Measurements from ENCODE around the gene TRMT112. TPM values are rescaled to one million over a fixed set of nuclear protein-coding genes. Genes with fewer than 3 reads are reported as not detected.
A peak's percentile ranks its signal among the peaks of the same experiment; 100 is the strongest.

The TRMT112 gene
- total and polyA plus RNA-seq, 7 donors: 78.1 to 311 (median 125) TPM

DNA sequence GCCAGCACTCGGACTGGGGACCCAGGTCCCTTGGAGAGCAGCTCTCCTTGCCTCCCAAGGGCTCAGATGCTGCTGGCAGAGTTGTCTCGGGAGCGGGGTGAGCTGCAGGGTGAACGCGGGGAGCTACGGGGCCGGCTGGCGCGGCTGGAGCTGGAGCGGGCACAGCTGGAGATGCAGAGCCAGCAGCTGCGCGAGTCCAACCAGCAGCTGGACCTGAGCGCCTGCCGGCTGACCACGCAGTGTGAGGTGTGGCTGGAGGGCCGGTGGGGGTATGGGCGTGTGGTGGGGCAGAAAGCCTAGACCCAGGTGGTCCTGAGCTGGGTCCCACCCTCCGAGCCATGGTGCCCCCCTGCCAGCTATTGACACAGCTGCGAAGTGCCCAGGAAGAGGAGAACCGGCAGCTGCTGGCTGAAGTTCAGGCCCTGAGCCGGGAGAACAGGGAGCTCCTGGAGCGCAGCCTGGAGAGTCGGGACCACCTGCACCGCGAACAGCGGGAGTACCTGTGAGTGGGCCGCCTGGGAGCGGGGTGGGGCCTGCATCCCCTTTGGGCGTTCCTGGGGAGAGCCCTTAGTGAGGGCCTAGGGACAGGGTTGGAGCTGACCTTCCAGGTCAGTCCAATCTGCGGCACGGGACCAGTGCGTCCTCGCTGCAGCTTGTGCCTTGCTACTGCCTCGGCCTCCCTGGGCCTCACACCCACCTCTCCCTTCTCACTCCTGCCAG lies 35.8 kb upstream of the TRMT112 start:
- no peak for ATAC-seq
- Histone ChIP-seq H3K27ac (no peak overlapping the region), H3K27me3 (ENCODE audit: insufficient read depth in 3 of 3, low read length in 2 of 3) (peaks cover 0 to 9% (median 3%) of the 10 kb centered on the region in 3 donors), H3K36me3 (ENCODE audit: insufficient read depth in 1 of 2, low read depth in 1 of 2) (no peaks in the 10 kb centered on the region), H3K4me3 (no peak overlapping the region), H3K9me3 (no peaks in the 10 kb centered on the region), H3K4me1 (peaks cover under 1% of the 10 kb centered on the region)
- DNase-seq: no peak
- intact Hi-C loops (cut with DNase I): no loop called here
- TF ChIP-seq, protein P1, sequence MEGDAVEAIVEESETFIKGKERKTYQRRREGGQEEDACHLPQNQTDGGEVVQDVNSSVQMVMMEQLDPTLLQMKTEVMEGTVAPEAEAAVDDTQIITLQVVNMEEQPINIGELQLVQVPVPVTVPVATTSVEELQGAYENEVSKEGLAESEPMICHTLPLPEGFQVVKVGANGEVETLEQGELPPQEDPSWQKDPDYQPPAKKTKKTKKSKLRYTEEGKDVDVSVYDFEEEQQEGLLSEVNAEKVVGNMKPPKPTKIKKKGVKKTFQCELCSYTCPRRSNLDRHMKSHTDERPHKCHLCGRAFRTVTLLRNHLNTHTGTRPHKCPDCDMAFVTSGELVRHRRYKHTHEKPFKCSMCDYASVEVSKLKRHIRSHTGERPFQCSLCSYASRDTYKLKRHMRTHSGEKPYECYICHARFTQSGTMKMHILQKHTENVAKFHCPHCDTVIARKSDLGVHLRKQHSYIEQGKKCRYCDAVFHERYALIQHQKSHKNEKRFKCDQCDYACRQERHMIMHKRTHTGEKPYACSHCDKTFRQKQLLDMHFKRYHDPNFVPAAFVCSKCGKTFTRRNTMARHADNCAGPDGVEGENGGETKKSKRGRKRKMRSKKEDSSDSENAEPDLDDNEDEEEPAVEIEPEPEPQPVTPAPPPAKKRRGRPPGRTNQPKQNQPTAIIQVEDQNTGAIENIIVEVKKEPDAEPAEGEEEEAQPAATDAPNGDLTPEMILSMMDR (IDR thresholded peaks at IDR 0.05): no peak
- WGBS, 3 donors: 23 to 43% (median 40%) methylated on average over 26 to 34 of the region's 34 CpGs

DNA sequence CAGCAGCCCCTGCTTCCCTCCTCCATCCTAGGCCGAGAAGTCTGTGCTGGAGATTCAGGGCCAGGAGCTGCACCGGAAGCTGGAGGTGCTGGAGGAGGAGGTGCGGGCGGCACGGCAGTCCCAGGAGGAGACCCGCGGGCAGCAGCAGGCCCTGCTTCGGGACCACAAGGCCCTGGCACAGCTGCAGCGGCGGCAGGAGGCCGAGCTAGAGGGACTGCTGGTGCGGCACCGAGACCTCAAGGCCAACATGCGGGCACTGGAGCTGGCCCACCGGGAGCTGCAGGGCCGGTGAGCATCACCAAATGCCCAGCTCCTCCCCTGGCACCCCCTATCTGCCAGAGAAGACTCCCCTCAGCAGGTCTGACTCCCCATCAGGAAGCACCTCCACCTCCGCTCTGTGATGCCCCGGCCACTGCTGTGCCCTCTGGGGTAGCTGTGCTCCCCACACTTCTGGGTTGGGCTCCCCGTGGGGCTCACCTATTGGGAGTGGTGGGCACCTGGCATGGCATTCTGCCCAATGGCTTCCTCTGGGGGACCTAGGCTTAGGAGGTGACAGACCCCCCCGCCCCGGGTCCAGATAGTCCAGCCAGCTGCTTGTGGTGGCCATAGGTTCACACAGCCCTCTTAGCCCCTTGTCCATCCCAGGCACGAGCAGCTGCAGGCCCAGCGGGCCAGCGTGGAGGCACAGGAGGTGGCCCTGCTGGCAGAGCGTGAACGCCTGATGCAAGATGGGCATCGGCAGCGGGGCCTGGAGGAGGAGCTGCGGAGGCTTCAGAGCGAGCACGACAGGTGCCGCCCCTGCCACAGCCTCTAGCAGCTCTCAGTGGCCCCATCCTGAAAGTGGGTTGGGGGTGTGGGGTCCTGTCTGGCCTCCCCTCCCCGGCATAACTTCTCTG lies 35.0 kb upstream of the TRMT112 start:
- TF ChIP-seq, protein P1 (IDR thresholded peaks at IDR 0.05): no peak
- ATAC-seq (no peak), DNase-seq (peak in 1 of 2 donors; percentile 57)
- no peaks in the 10 kb centered on the region for H3K36me3 ChIP-seq (ENCODE audit: insufficient read depth in 1 of 2, low read depth in 1 of 2)
- intact Hi-C loops (cut with DNase I): no loop called here
- H3K9me3 ChIP-seq: no peaks in the 10 kb centered on the region
- H3K4me3 ChIP-seq: no peak overlapping the region
- WGBS, 3 donors: 49 to 62% (median 62%) methylated on average over 28 to 33 of the region's 33 CpGs
- H3K4me1 ChIP-seq: no peaks in the 10 kb centered on the region
- peaks cover 0 to 9% (median 3%) of the 10 kb centered on the region in 3 donors for H3K27me3 ChIP-seq (ENCODE audit: insufficient read depth in 3 of 3, low read length in 2 of 3)
- no peak overlapping the region for H3K27ac ChIP-seq

DNA sequence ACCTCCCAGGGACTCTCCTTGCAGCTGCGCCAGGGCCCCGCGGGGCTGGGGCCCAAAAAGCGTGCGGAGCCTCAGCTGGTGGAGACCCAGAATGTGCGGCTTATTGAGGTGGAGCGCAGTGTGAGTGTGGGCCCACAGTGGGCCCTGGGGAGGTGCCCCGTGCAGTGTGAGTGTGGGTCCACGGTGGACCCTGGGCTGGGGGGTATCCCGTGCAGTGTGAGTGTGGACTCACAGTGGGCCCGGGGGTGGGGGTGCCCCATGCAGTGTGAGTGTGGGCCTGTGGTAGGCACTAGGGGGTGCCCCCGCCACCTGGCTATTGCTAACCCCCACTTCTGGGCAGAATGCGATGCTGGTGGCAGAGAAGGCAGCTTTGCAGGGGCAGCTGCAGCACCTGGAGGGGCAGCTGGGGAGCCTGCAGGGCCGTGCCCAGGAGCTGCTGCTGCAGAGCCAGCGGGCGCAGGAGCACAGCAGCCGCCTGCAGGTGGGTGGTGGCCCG lies 33.8 kb upstream of the TRMT112 start:
- Histone ChIP-seq H3K4me1 (no peaks in the 10 kb centered on the region), H3K27ac (no peak overlapping the region), H3K36me3 (ENCODE audit: insufficient read depth in 1 of 2, low read depth in 1 of 2) (no peaks in the 10 kb centered on the region), H3K9me3 (no peaks in the 10 kb centered on the region), H3K27me3 (ENCODE audit: insufficient read depth in 3 of 3, low read length in 2 of 3) (peaks cover 0 to 9% (median 3%) of the 10 kb centered on the region in 3 donors), H3K4me3 (no peak overlapping the region)
- no peak for DNase-seq
- intact Hi-C loops (cut with DNase I): no loop called here
- TF ChIP-seq, protein P1 (IDR thresholded peaks at IDR 0.05): no peak
- WGBS, 3 donors: 87 to 95% (median 94%) methylated on average over 14 to 18 of the region's 18 CpGs
- ATAC-seq: no peak

DNA sequence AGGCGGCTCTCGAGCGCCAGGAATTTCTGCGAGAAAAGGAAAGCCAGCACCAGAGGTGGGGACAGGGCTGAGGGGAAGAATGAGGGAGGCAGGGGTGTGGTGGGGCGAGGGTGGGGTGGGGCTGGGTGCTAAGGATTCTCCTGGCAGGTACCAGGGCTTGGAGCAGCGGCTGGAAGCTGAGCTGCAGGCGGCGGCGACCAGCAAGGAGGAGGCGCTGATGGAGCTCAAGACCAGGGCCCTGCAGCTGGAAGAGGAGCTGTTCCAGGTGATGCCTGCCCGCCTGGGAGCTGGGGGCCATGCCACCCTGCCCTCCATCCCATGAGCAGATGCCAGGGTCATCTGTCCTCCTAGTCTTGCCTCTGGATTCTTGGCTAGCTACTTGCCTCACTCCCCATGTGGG lies 32.0 kb upstream of the TRMT112 start:
- intact Hi-C loops (cut with DNase I): no loop called here

More for the DNA sequence above, 32.0 kb upstream of the TRMT112 start:
- H3K4me3 ChIP-seq: no peak overlapping the region
- H3K9me3 ChIP-seq: no peaks in the 10 kb centered on the region
- ATAC-seq (no peak), DNase-seq (no peak)
- TF ChIP-seq, protein P1 (IDR thresholded peaks at IDR 0.05): no peak
- WGBS, 3 donors: 88 to 95% (median 94%) methylated on average over 10 to 11 of the region's 11 CpGs
- H3K4me1 ChIP-seq: no peaks in the 10 kb centered on the region
- H3K36me3 ChIP-seq (ENCODE audit: insufficient read depth in 1 of 2, low read depth in 1 of 2): no peaks in the 10 kb centered on the region
- H3K27me3 ChIP-seq (ENCODE audit: insufficient read depth in 3 of 3, low read length in 2 of 3): peaks cover 0 to 9% (median 3%) of the 10 kb centered on the region in 3 donors
- no peak overlapping the region for H3K27ac ChIP-seq
